Right lobe of liver (tissue), 6 donors: ENCODE data around the gene CPE. TPM values are rescaled to one million over a fixed set of nuclear protein-coding genes. Genes with fewer than 3 reads are reported as not detected.

Experiments used
- ATAC-seq, 4 donors: fragments of 200-7000 bp; cut with Tn5 transposase; one replicate each; pipeline ENCODE4 v1.9.1; 2020; ENCODE audit warnings: mild to moderate bottlenecking in 4 of 4, moderate library complexity in 4 of 4
- DNase-seq, 3 donors: peaks; one replicate each; pipeline ENCODE4 v3.0.0-alpha.2; 2020
- H3K27ac ChIP-seq, 3 donors: fragments of 200-600 bp; one replicate each; pipeline ENCODE4 v1.8.0; 2022
- H3K27me3 ChIP-seq, 2 donors: fragments of 200-600 bp; one replicate each; pipeline ENCODE4 v1.8.0; 2022
- H3K36me3 ChIP-seq, 4 donors: fragments of 200-600 bp; sonication (generic) in 1 of 4; one replicate each; pipeline versions ENCODE4 v1.5.1 to v1.8.0; 2017 to 2022; ENCODE audit warnings: control low read depth in 1 of 4
- H3K4me1 ChIP-seq, 4 donors: fragments of 200-600 bp; sonication (generic) in 1 of 4; one replicate each; pipeline versions ENCODE4 v1.5.1 to v1.8.0; 2017 to 2022; ENCODE audit warnings: control low read depth in 1 of 4
- H3K4me3 ChIP-seq, 3 donors: fragments of 200-600 bp; one replicate each; pipeline ENCODE4 v1.8.0; 2022
- H3K9me3 ChIP-seq, 4 donors: fragments of 200-600 bp; sonication (generic) in 1 of 4; one replicate each; pipeline versions ENCODE4 v1.5.1 to v1.8.0; 2017 to 2022; ENCODE audit warnings: control low read depth in 1 of 4
- CTCF ChIP-seq, 4 donors: fragments of 200-600 bp in 3 of 4; fragments of 450-650 bp in 1 of 4; IDR thresholded peaks; one replicate each; pipeline versions ENCODE4 v1.5.1 to v1.8.0; 2016 to 2022; ENCODE audit warnings: antibody characterized with exemption in 4 of 4, mild to moderate bottlenecking in 2 of 4
- POLR2A ChIP-seq: fragments of 450-650 bp; IDR thresholded peaks from one replicate; pipeline ENCODE4 v1.6.1; 2017; ENCODE audit warnings: antibody characterized with exemption, mild to moderate bottlenecking
- WGBS: methylation state at CpG from one replicate; pipeline ENCODE4 v1.1.6; 2018; ENCODE audit warnings: low coverage, low lambda C conversion rate; ENCODE audit not compliant: insufficient coverage; ENCODE audit errors: missing lambda C conversion rate; 5-methylcytosine and 5-hydroxymethylcytosine counted together
- intact Hi-C, 2 donors: fragments of 100-400 bp; cut with DNase I; formaldehyde crosslinking; loops; one replicate each; pipeline versions ENCODE4 v1.11.2 to v1.14.1; 2022
- total RNA-seq, 6 experiments: library from RNA; depleted of rRNA in 2 of 6; stranded (reverse); fragments of >200 nt in 2 of 6; fragmentation: NEBNext Ultra II Directional in 3 of 6; extraction: Animal tissue kit (Norgen Biotek cat#: 25700) in 3 of 6; gene quantifications; one replicate each; pipeline versions ENCODE4 v1.1.0 to v1.2.4, GENCODE V29; 2016 to 2023
- donor health status: DM: no; HTN: yes; CAD: no.
- donor health status: DM: no; HTN: no; CAD: no.
- donor health status: DM: no; HTN: no; CAD: no.
- donor health status: DM: no; HTN: yes; CAD: no.
- donor health status: DM: no; HTN: yes; CAD: no.

The CPE gene
- total RNA-seq, 6 experiments from 2014 or later: 4.2 to 17.3 (median 9.4) TPM

GRCh38 chr4:165475706-165476070, 96.9 kb downstream of the CPE start:
- H3K27ac ChIP-seq: no peak overlapping the region
- H3K9me3 ChIP-seq: no peaks in the 10 kb centered on the region
- no peaks in the 10 kb centered on the region for H3K4me1 ChIP-seq
- WGBS: 97% methylated on average over 4 of the region's 4 CpGs
- DNase-seq: no peak
- no peaks in the 10 kb centered on the region for H3K36me3 ChIP-seq
- H3K4me3 ChIP-seq: no peak overlapping the region
- H3K27me3 ChIP-seq: no peaks in the 10 kb centered on the region
- intact Hi-C loops: no loop called here
- TF ChIP-seq CTCF (IDR thresholded peaks at IDR 0.05) (no peak), POLR2A (no peak)
- no peak for ATAC-seq

- 84% methylated on average over 8 of the region's 14 CpGs for WGBS
- Histone ChIP-seq H3K4me1 (no peaks in the 10 kb centered on the region), H3K36me3 (no peaks in the 10 kb centered on the region), H3K27me3 (no peaks in the 10 kb centered on the region), H3K4me3 (no peak overlapping the region), H3K27ac (no peak overlapping the region), H3K9me3 (no peaks in the 10 kb centered on the region)
- intact Hi-C loops: no loop called here
- DNase-seq: no peak
- TF ChIP-seq CTCF (IDR thresholded peaks at IDR 0.05) (no peak), POLR2A (no peak)
- ATAC-seq: no peak
Observed at GRCh38 chr4:165476214-165477098, 97.6 kb downstream of the CPE start.

- no peak for TF ChIP-seq CTCF (IDR thresholded peaks at IDR 0.05)
- TF ChIP-seq POLR2A: no peak
- DNase-seq (no peak), ATAC-seq (no peak)
- 48% methylated on average over 4 of the region's 4 CpGs for WGBS
- no peak overlapping the region for H3K4me3 ChIP-seq
- no peaks in the 10 kb centered on the region for H3K9me3 ChIP-seq
- H3K4me1 ChIP-seq: no peaks in the 10 kb centered on the region
- intact Hi-C loops: no loop called here
- H3K27ac ChIP-seq: no peak overlapping the region
- no peaks in the 10 kb centered on the region for H3K36me3 ChIP-seq
- H3K27me3 ChIP-seq: no peaks in the 10 kb centered on the region
Observed at GRCh38 chr4:165477799-165478198, 99.0 kb downstream of the CPE start.

GRCh38 chr4:165478260-165478659, 99.5 kb downstream of the CPE start:
- intact Hi-C loops: no loop called here
- H3K36me3 ChIP-seq: no peaks in the 10 kb centered on the region
- H3K9me3 ChIP-seq: no peaks in the 10 kb centered on the region
- H3K4me3 ChIP-seq: no peak overlapping the region
- no peak overlapping the region for H3K27ac ChIP-seq
- no peak for ATAC-seq
- H3K4me1 ChIP-seq: no peaks in the 10 kb centered on the region
- WGBS: 83% methylated on average over 1 of the region's 1 CpG
- TF ChIP-seq CTCF (IDR thresholded peaks at IDR 0.05) (no peak), POLR2A (no peak)
- no peaks in the 10 kb centered on the region for H3K27me3 ChIP-seq
- no peak for DNase-seq
